ENCODE measurements around the gene ATP11A.

ATP11A gene

DNA sequence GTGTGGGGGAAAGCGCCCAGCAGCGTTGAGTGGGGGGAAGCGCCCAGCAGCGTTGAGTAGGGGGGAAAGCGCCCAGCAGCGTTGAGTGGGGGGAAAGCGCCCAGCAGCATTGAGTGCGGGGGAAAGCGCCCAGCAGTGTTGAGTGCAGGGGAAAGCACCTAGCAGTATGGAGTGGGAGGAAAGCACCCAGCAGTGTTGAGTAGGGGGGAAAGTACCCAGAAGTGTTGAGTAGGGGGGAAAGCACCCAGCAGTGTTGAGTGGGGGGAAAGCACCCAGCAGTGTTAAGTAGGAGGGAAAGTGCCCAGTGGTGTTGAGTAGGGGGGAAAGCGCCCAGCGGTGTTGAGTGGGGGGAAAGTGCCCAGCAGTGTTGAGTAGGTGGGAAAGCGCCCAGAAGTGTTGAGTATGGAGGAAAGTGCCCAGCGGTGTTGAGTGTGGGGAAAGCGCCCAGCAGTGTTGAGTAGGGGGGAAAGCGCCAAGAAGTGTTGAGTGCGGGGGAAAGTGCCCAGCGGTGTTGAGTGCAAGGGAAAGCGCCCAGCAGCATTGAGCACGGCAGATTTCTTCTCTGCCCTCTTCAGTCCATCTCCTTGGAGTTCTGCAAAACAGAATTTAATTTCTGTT, 138.4 kb downstream of the ATP11A start:
- no peak overlapping the region for H3K9ac ChIP-seq (ENCODE audit: low read length)
- no peak overlapping the region for H3K27ac ChIP-seq (ENCODE audit: low read length)
- peaks cover 50% of the 10 kb centered on the region for H3K36me3 ChIP-seq (ENCODE audit: control insufficient read depth, low read depth, low read length)
- no peaks in the 10 kb centered on the region for H3K27me3 ChIP-seq (ENCODE audit: control insufficient read depth, insufficient read depth, low read length)
- H3K9me3 ChIP-seq (ENCODE audit: control insufficient read depth, low read depth, low read length): no peaks in the 10 kb centered on the region
- no peaks in the 10 kb centered on the region for H3K4me1 ChIP-seq (ENCODE audit: control insufficient read depth, low read depth, low read length)
- H3K4me3 ChIP-seq (ENCODE audit: low read length): no peak overlapping the region

- Histone ChIP-seq H3K27ac (ENCODE audit: low read length) (no peak overlapping the region), H3K36me3 (ENCODE audit: control insufficient read depth, low read depth, low read length) (peaks cover 52% of the 10 kb centered on the region)
These were observed 138.9 kb downstream of the ATP11A start for GRCh38 chr13:112828756-112829155.

GRCh38 chr13:112831196-112831595, 141.4 kb downstream of the ATP11A start:
- peaks cover 57% of the 10 kb centered on the region for H3K36me3 ChIP-seq (ENCODE audit: control insufficient read depth, low read depth, low read length)
- H3K27me3 ChIP-seq (ENCODE audit: control insufficient read depth, insufficient read depth, low read length): no peaks in the 10 kb centered on the region
- no peaks in the 10 kb centered on the region for H3K4me1 ChIP-seq (ENCODE audit: control insufficient read depth, low read depth, low read length)
- no peak overlapping the region for H3K4me3 ChIP-seq (ENCODE audit: low read length)
- H3K27ac ChIP-seq (ENCODE audit: low read length): no peak overlapping the region
- no peak overlapping the region for H3K9ac ChIP-seq (ENCODE audit: low read length)
- no peaks in the 10 kb centered on the region for H3K9me3 ChIP-seq (ENCODE audit: control insufficient read depth, low read depth, low read length)

More at GRCh38 chr13:112828756-112829155, 138.9 kb downstream of the ATP11A start:
- Histone ChIP-seq H3K4me1 (ENCODE audit: control insufficient read depth, low read depth, low read length) (no peaks in the 10 kb centered on the region), H3K9ac (ENCODE audit: low read length) (no peak overlapping the region), H3K27me3 (ENCODE audit: control insufficient read depth, insufficient read depth, low read length) (no peaks in the 10 kb centered on the region), H3K9me3 (ENCODE audit: control insufficient read depth, low read depth, low read length) (no peaks in the 10 kb centered on the region), H3K4me3 (ENCODE audit: low read length) (no peak overlapping the region)

GRCh38 chr13:112831801-112832200, 142.0 kb downstream of the ATP11A start:
- Histone ChIP-seq H3K4me1 (ENCODE audit: control insufficient read depth, low read depth, low read length) (no peaks in the 10 kb centered on the region), H3K9me3 (ENCODE audit: control insufficient read depth, low read depth, low read length) (no peaks in the 10 kb centered on the region), H3K4me3 (ENCODE audit: low read length) (no peak overlapping the region), H3K27ac (ENCODE audit: low read length) (no peak overlapping the region), H3K9ac (ENCODE audit: low read length) (no peak overlapping the region), H3K36me3 (ENCODE audit: control insufficient read depth, low read depth, low read length) (peaks cover 52% of the 10 kb centered on the region), H3K27me3 (ENCODE audit: control insufficient read depth, insufficient read depth, low read length) (no peaks in the 10 kb centered on the region)

DNA sequence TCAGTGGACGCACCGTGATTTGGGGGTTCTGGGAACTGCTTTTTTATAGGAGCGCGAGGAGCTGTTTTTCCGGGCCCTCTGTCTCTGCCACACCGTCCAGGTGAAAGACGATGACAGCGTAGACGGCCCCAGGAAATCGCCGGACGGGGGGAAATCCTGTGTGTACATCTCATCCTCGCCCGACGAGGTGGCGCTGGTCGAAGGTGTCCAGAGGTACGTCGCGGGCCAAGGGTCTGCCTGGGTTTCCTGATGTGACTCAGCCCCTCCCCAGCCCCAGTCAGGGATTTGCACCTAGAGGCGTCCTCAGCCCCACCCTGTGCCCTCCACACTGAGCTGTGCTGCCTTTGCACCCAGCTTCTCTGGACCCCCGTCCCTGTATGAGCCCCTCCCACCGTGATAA, 143.0 kb downstream of the ATP11A start:
- no peak overlapping the region for H3K27ac ChIP-seq (ENCODE audit: low read length)
- H3K9ac ChIP-seq (ENCODE audit: low read length): no peak overlapping the region
- no peaks in the 10 kb centered on the region for H3K27me3 ChIP-seq (ENCODE audit: control insufficient read depth, insufficient read depth, low read length)
- H3K4me1 ChIP-seq (ENCODE audit: control insufficient read depth, low read depth, low read length): no peaks in the 10 kb centered on the region
- no peak overlapping the region for H3K4me3 ChIP-seq (ENCODE audit: low read length)
- H3K36me3 ChIP-seq (ENCODE audit: control insufficient read depth, low read depth, low read length): peaks cover 52% of the 10 kb centered on the region
- H3K9me3 ChIP-seq (ENCODE audit: control insufficient read depth, low read depth, low read length): no peaks in the 10 kb centered on the region

- Histone ChIP-seq H3K4me3 (ENCODE audit: low read length) (no peak overlapping the region), H3K9me3 (ENCODE audit: control insufficient read depth, low read depth, low read length) (no peaks in the 10 kb centered on the region), H3K4me1 (ENCODE audit: control insufficient read depth, low read depth, low read length) (no peaks in the 10 kb centered on the region), H3K36me3 (ENCODE audit: control insufficient read depth, low read depth, low read length) (peaks cover 52% of the 10 kb centered on the region), H3K27ac (ENCODE audit: low read length) (no peak overlapping the region), H3K9ac (ENCODE audit: low read length) (no peak overlapping the region), H3K27me3 (ENCODE audit: control insufficient read depth, insufficient read depth, low read length) (no peaks in the 10 kb centered on the region)
These were observed 143.9 kb downstream of the ATP11A start for GRCh38 chr13:112833551-112834257.

DNA sequence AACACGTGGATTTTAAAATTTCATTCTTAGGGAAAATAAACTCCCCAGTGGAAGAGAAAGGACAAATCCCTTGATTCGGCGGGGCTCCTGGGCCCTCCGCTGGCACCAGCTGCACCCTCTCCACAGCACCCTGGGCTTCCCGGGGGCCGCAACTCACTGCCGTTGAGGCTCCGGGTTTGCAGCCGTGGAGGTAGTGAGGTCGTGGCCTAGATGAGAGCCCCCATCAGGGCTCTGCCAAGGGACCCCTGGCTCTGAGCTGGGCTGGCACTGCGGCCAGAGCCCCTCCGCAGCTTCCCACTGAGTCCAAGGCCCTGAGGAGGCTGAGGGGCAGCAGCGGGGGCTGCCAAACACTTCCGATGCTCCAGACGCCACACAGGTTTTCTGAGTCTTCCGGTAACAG, 145.5 kb downstream of the ATP11A start:
- Histone ChIP-seq H3K4me1 (ENCODE audit: control insufficient read depth, low read depth, low read length) (no peaks in the 10 kb centered on the region), H3K9me3 (ENCODE audit: control insufficient read depth, low read depth, low read length) (no peaks in the 10 kb centered on the region), H3K9ac (ENCODE audit: low read length) (no peak overlapping the region), H3K4me3 (ENCODE audit: low read length) (no peak overlapping the region), H3K36me3 (ENCODE audit: control insufficient read depth, low read depth, low read length) (peaks cover 52% of the 10 kb centered on the region), H3K27ac (ENCODE audit: low read length) (no peak overlapping the region), H3K27me3 (ENCODE audit: control insufficient read depth, insufficient read depth, low read length) (no peaks in the 10 kb centered on the region)

- Histone ChIP-seq H3K9me3 (ENCODE audit: control insufficient read depth, low read depth, low read length) (no peaks in the 10 kb centered on the region), H3K27ac (ENCODE audit: low read length) (no peak overlapping the region), H3K9ac (ENCODE audit: low read length) (no peak overlapping the region), H3K4me3 (ENCODE audit: low read length) (no peak overlapping the region), H3K4me1 (ENCODE audit: control insufficient read depth, low read depth, low read length) (no peaks in the 10 kb centered on the region), H3K27me3 (ENCODE audit: control insufficient read depth, insufficient read depth, low read length) (no peaks in the 10 kb centered on the region), H3K36me3 (ENCODE audit: control insufficient read depth, low read depth, low read length) (peaks cover 52% of the 10 kb centered on the region)
These were observed 146.0 kb downstream of the ATP11A start for GRCh38 chr13:112835796-112836195.

- H3K9ac ChIP-seq (ENCODE audit: low read length): no peak overlapping the region
- no peak overlapping the region for H3K27ac ChIP-seq (ENCODE audit: low read length)
- no peak overlapping the region for H3K4me3 ChIP-seq (ENCODE audit: low read length)
- no peaks in the 10 kb centered on the region for H3K27me3 ChIP-seq (ENCODE audit: control insufficient read depth, insufficient read depth, low read length)
- H3K36me3 ChIP-seq (ENCODE audit: control insufficient read depth, low read depth, low read length): peaks cover 45% of the 10 kb centered on the region
- H3K4me1 ChIP-seq (ENCODE audit: control insufficient read depth, low read depth, low read length): peaks cover under 1% of the 10 kb centered on the region
- no peaks in the 10 kb centered on the region for H3K9me3 ChIP-seq (ENCODE audit: control insufficient read depth, low read depth, low read length)
These were observed 147.1 kb downstream of the ATP11A start for GRCh38 chr13:112836940-112837339.

GRCh38 chr13:112837371-112838037, 147.7 kb downstream of the ATP11A start:
- no peaks in the 10 kb centered on the region for H3K9me3 ChIP-seq (ENCODE audit: control insufficient read depth, low read depth, low read length)
- no peak overlapping the region for H3K27ac ChIP-seq (ENCODE audit: low read length)
- H3K27me3 ChIP-seq (ENCODE audit: control insufficient read depth, insufficient read depth, low read length): no peaks in the 10 kb centered on the region
- no peak overlapping the region for H3K4me3 ChIP-seq (ENCODE audit: low read length)
- H3K4me1 ChIP-seq (ENCODE audit: control insufficient read depth, low read depth, low read length): peaks cover 6% of the 10 kb centered on the region
- no peak overlapping the region for H3K9ac ChIP-seq (ENCODE audit: low read length)
- peaks cover 40% of the 10 kb centered on the region for H3K36me3 ChIP-seq (ENCODE audit: control insufficient read depth, low read depth, low read length)

DNA sequence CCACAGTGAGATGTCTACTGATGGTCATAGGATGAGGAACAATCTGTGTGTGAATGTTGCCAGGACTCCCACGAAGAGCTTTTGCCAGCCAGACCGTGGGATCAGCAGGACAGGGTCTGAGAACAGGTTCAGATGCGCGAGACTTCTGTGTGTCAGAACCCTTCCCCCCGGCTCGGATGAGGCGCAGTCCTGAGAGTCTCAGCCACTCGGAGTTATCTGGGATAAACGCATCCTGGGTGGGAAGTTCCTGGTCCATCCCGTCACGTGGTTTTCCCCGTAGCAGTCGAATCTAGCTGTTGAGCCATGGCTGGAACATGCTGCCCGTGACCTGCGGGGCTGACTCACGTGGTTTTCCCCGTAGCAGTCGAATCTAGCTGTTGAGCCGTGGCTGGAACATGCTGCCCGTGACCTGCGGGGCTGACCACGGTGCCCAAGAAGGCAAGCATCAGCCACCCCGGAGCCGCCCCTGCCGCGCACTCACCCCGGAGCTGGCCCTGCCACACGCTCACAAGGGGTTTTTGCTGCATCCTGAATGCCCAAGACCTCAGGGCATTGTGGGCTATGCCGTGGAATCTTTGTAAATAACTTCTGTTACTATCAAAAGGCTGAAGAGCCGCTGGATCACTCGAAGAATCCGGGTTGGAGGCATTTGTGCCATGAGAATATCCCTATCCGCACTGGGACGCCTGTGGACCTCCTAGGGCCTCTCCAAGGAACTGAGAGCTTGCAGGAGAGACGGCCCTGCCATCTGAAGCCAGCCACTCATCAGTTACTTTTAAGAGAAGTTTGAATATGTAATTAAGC, 148.4 kb downstream of the ATP11A start:
- Histone ChIP-seq H3K36me3 (ENCODE audit: control insufficient read depth, low read depth, low read length) (peaks cover 33% of the 10 kb centered on the region), H3K4me3 (ENCODE audit: low read length) (no peak overlapping the region), H3K9ac (ENCODE audit: low read length) (no peak overlapping the region), H3K9me3 (ENCODE audit: control insufficient read depth, low read depth, low read length) (no peaks in the 10 kb centered on the region), H3K27me3 (ENCODE audit: control insufficient read depth, insufficient read depth, low read length) (no peaks in the 10 kb centered on the region), H3K27ac (ENCODE audit: low read length) (no peak overlapping the region), H3K4me1 (ENCODE audit: control insufficient read depth, low read depth, low read length) (peaks cover 6% of the 10 kb centered on the region)
